ENCODE results near the gene XRN2.

Gene XRN2

GRCh38 chr20:21288587-21289370 lies 14.4 kb upstream of the XRN2 start:
- no peak for DNase-seq
- in situ Hi-C loops (cut with HindIII; ENCODE audit: low pct_ligation_motif_present, low pct_unique_long_range_greater_than_20kb, low sequenced_read_pairs), result no loop called here

GRCh38 chr20:21289651-21290050 lies 13.5 kb upstream of the XRN2 start:
- in situ Hi-C loops (cut with HindIII; ENCODE audit: low pct_ligation_motif_present, low pct_unique_long_range_greater_than_20kb, low sequenced_read_pairs), result no loop called here
- no peak for DNase-seq

GRCh38 chr20:21291026-21291425 lies 12.1 kb upstream of the XRN2 start:
- DNase-seq, result no peak
- in situ Hi-C loops (cut with HindIII; ENCODE audit: low pct_ligation_motif_present, low pct_unique_long_range_greater_than_20kb, low sequenced_read_pairs), result no loop called here

- in situ Hi-C loops (cut with HindIII; ENCODE audit: low pct_ligation_motif_present, low pct_unique_long_range_greater_than_20kb, low sequenced_read_pairs), result no loop called here
- DNase-seq, result no peak
Observed at GRCh38 chr20:21294755-21295154, 8.4 kb upstream of the XRN2 start.

GRCh38 chr20:21301940-21302663 lies 1.0 kb upstream of the XRN2 start:
- DNase-seq, result no peak
- in situ Hi-C loops (cut with HindIII; ENCODE audit: low pct_ligation_motif_present, low pct_unique_long_range_greater_than_20kb, low sequenced_read_pairs), result no loop called here

GRCh38 chr20:21302664-21303060 lies 469 bp upstream of the XRN2 start:
- in situ Hi-C loops (cut with HindIII; ENCODE audit: low pct_ligation_motif_present, low pct_unique_long_range_greater_than_20kb, low sequenced_read_pairs), result no loop called here
- DNase-seq, result no peak

- DNase-seq, result peak; percentile 17
Observed at GRCh38 chr20:21303872-21304586, 898 bp downstream of the XRN2 start.

GRCh38 chr20:21308340-21308739 lies 5.2 kb downstream of the XRN2 start:
- no peak for DNase-seq
- in situ Hi-C loops (cut with HindIII; ENCODE audit: low pct_ligation_motif_present, low pct_unique_long_range_greater_than_20kb, low sequenced_read_pairs), result no loop called here

More at GRCh38 chr20:21303872-21304586, 898 bp downstream of the XRN2 start:
- in situ Hi-C loops (cut with HindIII; ENCODE audit: low pct_ligation_motif_present, low pct_unique_long_range_greater_than_20kb, low sequenced_read_pairs), result no loop called here

GRCh38 chr20:21309678-21310467 lies 6.7 kb downstream of the XRN2 start:
- in situ Hi-C loops (cut with HindIII; ENCODE audit: low pct_ligation_motif_present, low pct_unique_long_range_greater_than_20kb, low sequenced_read_pairs), result no loop called here
- DNase-seq, result no peak

GRCh38 chr20:21312813-21313474 lies 9.8 kb downstream of the XRN2 start:
- in situ Hi-C loops (cut with HindIII; ENCODE audit: low pct_ligation_motif_present, low pct_unique_long_range_greater_than_20kb, low sequenced_read_pairs), result no loop called here
- DNase-seq, result no peak

GRCh38 chr20:21315138-21315537 lies 12.0 kb downstream of the XRN2 start:
- in situ Hi-C loops (cut with HindIII; ENCODE audit: low pct_ligation_motif_present, low pct_unique_long_range_greater_than_20kb, low sequenced_read_pairs), result no loop called here
- DNase-seq, result no peak

GRCh38 chr20:21322083-21322710 lies 19.1 kb downstream of the XRN2 start:
- in situ Hi-C loops (cut with HindIII; ENCODE audit: low pct_ligation_motif_present, low pct_unique_long_range_greater_than_20kb, low sequenced_read_pairs), result no loop called here
- DNase-seq, result no peak

- in situ Hi-C loops (cut with HindIII; ENCODE audit: low pct_ligation_motif_present, low pct_unique_long_range_greater_than_20kb, low sequenced_read_pairs), result no loop called here
- DNase-seq, result no peak
Observed at GRCh38 chr20:21322921-21323331, 19.8 kb downstream of the XRN2 start.

GRCh38 chr20:21323640-21324039 lies 20.5 kb downstream of the XRN2 start:
- in situ Hi-C loops (cut with HindIII; ENCODE audit: low pct_ligation_motif_present, low pct_unique_long_range_greater_than_20kb, low sequenced_read_pairs), result no loop called here
- no peak for DNase-seq

GRCh38 chr20:21324126-21324525 lies 21.0 kb downstream of the XRN2 start:
- DNase-seq, result no peak
- in situ Hi-C loops (cut with HindIII; ENCODE audit: low pct_ligation_motif_present, low pct_unique_long_range_greater_than_20kb, low sequenced_read_pairs), result no loop called here

- in situ Hi-C loops (cut with HindIII; ENCODE audit: low pct_ligation_motif_present, low pct_unique_long_range_greater_than_20kb, low sequenced_read_pairs), result no loop called here
- DNase-seq, result no peak
Observed at GRCh38 chr20:21325296-21325695, 22.2 kb downstream of the XRN2 start.

GRCh38 chr20:21326700-21327099 lies 23.6 kb downstream of the XRN2 start:
- DNase-seq, result no peak
- in situ Hi-C loops (cut with HindIII; ENCODE audit: low pct_ligation_motif_present, low pct_unique_long_range_greater_than_20kb, low sequenced_read_pairs), result no loop called here

All from ACHN (cell line).